ENCODE measurements around the gene E2F8. TPM values are rescaled to one million over a fixed set of nuclear protein-coding genes. Genes with fewer than 3 reads are reported as not detected.

Gene E2F8
- total RNA-seq, 1 experiment from 2014 or later: 10.7 TPM

DNA sequence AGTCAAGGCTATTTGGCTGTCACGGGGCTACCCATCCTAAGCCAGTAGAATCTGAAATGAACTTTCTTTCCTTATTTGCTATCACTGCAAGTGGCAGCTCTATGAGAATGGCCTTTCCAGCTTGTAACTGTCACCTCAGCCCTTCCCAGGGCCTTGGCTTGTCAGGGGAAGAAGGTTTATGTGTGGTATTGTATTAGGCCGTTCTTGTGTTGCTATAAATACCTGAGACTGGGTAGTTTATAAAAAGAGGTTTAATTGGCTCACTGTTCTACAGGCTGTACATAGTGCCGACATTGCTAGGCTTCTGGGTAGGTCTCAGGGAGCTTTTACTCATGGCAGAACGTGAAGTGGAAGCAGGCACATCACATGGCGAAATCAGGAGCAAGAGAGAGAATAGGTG is 26.8 kb upstream of the E2F8 start:
- H3K4me3 Mint-ChIP-seq: no peak overlapping the region
- POLR2A ChIA-PET: no interaction called here
- CTCF ChIA-PET: interaction anchor here (0.6 to 1.1 kb wide), 2 partner anchors 12 to 287 kb away, joined by 3 read pairs; no protein-coding TSS in a partner anchor
- ATAC-seq: no peak
- no peaks in the 10 kb centered on the region for H3K9me3 Mint-ChIP-seq
- H3K27ac Mint-ChIP-seq: no peak overlapping the region
- peaks cover 13% of the 10 kb centered on the region for H3K4me1 Mint-ChIP-seq
- no peak for TF ChIP-seq RELA (CRISPR knock-in tag; IDR thresholded peaks at IDR 0.05; ENCODE audit: borderline replicate concordance)
- no peak for TF ChIP-seq ZNF671 (CRISPR knock-in tag; IDR thresholded peaks at IDR 0.05)
- no peak for TF ChIP-seq ZNF423 (CRISPR knock-in tag; IDR thresholded peaks at IDR 0.05)
- TF ChIP-seq MXD4 (CRISPR knock-in tag; IDR thresholded peaks at IDR 0.05; ENCODE audit: borderline replicate concordance): no peak
- TF ChIP-seq MYBL2 (CRISPR knock-in tag; IDR thresholded peaks at IDR 0.05): no peak
- TF ChIP-seq TEAD1 (CRISPR knock-in tag; IDR thresholded peaks at IDR 0.05): no peak
- H3K27me3 Mint-ChIP-seq (ENCODE audit: low read depth): peaks cover 4% of the 10 kb centered on the region
- H3K36me3 Mint-ChIP-seq: no peaks in the 10 kb centered on the region
- DNase-seq (ENCODE audit: low spot score): no peak

DNA sequence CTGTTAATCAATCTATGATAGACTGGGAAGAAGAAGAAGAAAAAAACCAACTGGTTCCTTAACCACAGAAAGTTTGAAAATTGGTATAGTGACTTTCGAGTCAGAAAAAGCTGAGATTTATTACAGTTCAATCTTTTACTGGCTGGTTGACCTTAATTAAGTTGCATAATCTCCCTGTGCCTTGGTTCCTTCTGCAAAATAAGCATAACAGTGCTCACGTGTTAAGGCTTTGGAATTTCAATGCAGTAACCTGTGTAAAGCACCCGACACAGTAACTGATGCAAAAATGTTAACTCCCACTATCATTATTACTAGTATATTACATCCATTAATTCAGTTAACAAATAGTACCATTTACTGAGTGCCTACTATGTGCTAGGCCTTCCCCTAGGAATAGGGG is 22.6 kb upstream of the E2F8 start:
- H3K36me3 Mint-ChIP-seq: no peaks in the 10 kb centered on the region
- ATAC-seq: no peak
- no peaks in the 10 kb centered on the region for H3K9me3 Mint-ChIP-seq
- ChIA-PET POLR2A (no interaction called here), CTCF (no interaction called here)
- TF ChIP-seq MXD4 (CRISPR knock-in tag; IDR thresholded peaks at IDR 0.05; ENCODE audit: borderline replicate concordance) (no peak), HMGA2 (CRISPR knock-in tag; IDR thresholded peaks at IDR 0.05) (no peak), SOX15 (CRISPR knock-in tag; IDR thresholded peaks at IDR 0.05) (no peak), SMAD4 (CRISPR knock-in tag; IDR thresholded peaks at IDR 0.05) (no peak), KAT7 (CRISPR knock-in tag; IDR thresholded peaks at IDR 0.05; ENCODE audit: borderline replicate concordance) (no peak), FOXP1 (CRISPR knock-in tag; IDR thresholded peaks at IDR 0.05; ENCODE audit: borderline replicate concordance) (no peak), ZBTB21 (CRISPR knock-in tag; IDR thresholded peaks at IDR 0.05; ENCODE audit: borderline replicate concordance) (no peak), ATF1 (CRISPR knock-in tag; IDR thresholded peaks at IDR 0.05) (no peak), ZNF416 (CRISPR knock-in tag; IDR thresholded peaks at IDR 0.05) (no peak), NR2C2 (CRISPR knock-in tag; IDR thresholded peaks at IDR 0.05) (no peak), JUN (CRISPR knock-in tag; IDR thresholded peaks at IDR 0.05) (no peak), NFATC4 (CRISPR knock-in tag; IDR thresholded peaks at IDR 0.05) (no peak), IRF2 (CRISPR knock-in tag; IDR thresholded peaks at IDR 0.05; ENCODE audit: borderline replicate concordance, low read depth) (no peak)
- TF ChIP-seq, protein P1, sequence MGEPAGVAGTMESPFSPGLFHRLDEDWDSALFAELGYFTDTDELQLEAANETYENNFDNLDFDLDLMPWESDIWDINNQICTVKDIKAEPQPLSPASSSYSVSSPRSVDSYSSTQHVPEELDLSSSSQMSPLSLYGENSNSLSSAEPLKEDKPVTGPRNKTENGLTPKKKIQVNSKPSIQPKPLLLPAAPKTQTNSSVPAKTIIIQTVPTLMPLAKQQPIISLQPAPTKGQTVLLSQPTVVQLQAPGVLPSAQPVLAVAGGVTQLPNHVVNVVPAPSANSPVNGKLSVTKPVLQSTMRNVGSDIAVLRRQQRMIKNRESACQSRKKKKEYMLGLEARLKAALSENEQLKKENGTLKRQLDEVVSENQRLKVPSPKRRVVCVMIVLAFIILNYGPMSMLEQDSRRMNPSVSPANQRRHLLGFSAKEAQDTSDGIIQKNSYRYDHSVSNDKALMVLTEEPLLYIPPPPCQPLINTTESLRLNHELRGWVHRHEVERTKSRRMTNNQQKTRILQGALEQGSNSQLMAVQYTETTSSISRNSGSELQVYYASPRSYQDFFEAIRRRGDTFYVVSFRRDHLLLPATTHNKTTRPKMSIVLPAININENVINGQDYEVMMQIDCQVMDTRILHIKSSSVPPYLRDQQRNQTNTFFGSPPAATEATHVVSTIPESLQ (CRISPR knock-in tag; IDR thresholded peaks at IDR 0.05): no peak
- TF ChIP-seq, protein P2, sequence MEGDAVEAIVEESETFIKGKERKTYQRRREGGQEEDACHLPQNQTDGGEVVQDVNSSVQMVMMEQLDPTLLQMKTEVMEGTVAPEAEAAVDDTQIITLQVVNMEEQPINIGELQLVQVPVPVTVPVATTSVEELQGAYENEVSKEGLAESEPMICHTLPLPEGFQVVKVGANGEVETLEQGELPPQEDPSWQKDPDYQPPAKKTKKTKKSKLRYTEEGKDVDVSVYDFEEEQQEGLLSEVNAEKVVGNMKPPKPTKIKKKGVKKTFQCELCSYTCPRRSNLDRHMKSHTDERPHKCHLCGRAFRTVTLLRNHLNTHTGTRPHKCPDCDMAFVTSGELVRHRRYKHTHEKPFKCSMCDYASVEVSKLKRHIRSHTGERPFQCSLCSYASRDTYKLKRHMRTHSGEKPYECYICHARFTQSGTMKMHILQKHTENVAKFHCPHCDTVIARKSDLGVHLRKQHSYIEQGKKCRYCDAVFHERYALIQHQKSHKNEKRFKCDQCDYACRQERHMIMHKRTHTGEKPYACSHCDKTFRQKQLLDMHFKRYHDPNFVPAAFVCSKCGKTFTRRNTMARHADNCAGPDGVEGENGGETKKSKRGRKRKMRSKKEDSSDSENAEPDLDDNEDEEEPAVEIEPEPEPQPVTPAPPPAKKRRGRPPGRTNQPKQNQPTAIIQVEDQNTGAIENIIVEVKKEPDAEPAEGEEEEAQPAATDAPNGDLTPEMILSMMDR (IDR thresholded peaks at IDR 0.05): no peak
- TF ChIP-seq, protein P3, sequence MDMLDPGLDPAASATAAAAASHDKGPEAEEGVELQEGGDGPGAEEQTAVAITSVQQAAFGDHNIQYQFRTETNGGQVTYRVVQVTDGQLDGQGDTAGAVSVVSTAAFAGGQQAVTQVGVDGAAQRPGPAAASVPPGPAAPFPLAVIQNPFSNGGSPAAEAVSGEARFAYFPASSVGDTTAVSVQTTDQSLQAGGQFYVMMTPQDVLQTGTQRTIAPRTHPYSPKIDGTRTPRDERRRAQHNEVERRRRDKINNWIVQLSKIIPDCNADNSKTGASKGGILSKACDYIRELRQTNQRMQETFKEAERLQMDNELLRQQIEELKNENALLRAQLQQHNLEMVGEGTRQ (CRISPR knock-in tag; IDR thresholded peaks at IDR 0.05): no peak
- TF ChIP-seq, protein P4, sequence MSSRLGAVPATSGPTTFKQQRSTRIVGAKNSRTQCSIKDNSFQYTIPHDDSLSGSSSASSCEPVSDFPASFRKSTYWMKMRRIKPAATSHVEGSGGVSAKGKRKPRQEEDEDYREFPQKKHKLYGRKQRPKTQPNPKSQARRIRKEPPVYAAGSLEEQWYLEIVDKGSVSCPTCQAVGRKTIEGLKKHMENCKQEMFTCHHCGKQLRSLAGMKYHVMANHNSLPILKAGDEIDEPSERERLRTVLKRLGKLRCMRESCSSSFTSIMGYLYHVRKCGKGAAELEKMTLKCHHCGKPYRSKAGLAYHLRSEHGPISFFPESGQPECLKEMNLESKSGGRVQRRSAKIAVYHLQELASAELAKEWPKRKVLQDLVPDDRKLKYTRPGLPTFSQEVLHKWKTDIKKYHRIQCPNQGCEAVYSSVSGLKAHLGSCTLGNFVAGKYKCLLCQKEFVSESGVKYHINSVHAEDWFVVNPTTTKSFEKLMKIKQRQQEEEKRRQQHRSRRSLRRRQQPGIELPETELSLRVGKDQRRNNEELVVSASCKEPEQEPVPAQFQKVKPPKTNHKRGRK (CRISPR knock-in tag; IDR thresholded peaks at IDR 0.05; ENCODE audit: borderline replicate concordance): no peak
- no peak overlapping the region for H3K4me3 Mint-ChIP-seq
- H3K27me3 Mint-ChIP-seq (ENCODE audit: low read depth): no peaks in the 10 kb centered on the region
- no peak for DNase-seq (ENCODE audit: low spot score)
- H3K27ac Mint-ChIP-seq: no peak overlapping the region
- peaks cover 21% of the 10 kb centered on the region for H3K4me1 Mint-ChIP-seq
